Measurements from ENCODE around the gene EIF2B4.
"Not testable (repeated sequence)": the region's sequence is repeated elsewhere in the genome, so short reads cannot be mapped to it uniquely, and the experiment has no call there.

The EIF2B4 gene

DNA sequence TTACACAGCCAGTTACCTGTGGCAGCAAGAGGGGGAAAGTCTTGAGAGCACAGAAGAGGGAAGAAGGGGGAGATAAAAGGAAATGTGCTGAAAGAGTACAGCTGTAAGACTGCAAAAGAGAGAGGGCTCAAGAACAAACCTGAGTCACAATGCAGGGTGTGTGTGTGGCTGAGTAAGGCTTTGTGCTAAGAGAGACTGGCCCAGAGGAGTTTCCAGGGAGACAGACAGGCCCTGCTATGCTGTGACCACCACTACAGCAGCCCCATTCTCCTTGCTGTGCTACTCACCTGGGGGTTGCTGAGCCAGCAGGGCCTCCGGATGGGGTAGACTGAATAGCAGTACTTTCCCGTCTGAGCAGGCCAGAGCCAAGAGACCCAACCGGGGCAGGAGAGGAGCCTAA lies 34.8 kb downstream of the EIF2B4 start:
- DNase-seq = no peak

DNA sequence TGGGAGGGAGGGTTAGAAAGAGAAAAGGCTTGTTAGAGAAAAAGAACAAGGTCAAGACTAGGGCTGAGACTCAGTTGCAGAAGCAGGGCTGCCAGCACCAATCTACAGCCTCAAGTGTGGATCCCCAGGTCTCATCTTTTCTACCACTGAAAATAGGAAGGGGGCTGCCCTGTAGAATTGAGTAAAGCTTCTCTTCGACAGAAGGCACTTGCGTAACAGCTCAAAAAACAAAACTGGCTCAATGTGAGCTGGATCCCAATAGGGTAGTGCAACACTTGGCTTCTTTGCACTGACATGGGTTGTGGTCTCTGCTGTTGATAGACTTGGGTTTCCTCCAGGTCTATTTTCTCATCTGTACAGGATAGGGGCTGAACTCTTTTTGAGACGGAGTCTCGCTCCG lies 45.4 kb downstream of the EIF2B4 start:
- DNase-seq = no peak

GRCh38 chr2:27323596-27324285 lies 46.4 kb downstream of the EIF2B4 start:
- peak in 1 of 2 experiments; percentile 64 for DNase-seq

- peak; percentile 86 to 89 for DNase-seq
Observed at GRCh38 chr2:27322766-27323595, 47.2 kb downstream of the EIF2B4 start, which contains the start of gene MPV17. TSS of gene MPV17 (minus strand) at chr2:27323097. CDS start at chr2:27322517, 580 bp downstream.

DNA sequence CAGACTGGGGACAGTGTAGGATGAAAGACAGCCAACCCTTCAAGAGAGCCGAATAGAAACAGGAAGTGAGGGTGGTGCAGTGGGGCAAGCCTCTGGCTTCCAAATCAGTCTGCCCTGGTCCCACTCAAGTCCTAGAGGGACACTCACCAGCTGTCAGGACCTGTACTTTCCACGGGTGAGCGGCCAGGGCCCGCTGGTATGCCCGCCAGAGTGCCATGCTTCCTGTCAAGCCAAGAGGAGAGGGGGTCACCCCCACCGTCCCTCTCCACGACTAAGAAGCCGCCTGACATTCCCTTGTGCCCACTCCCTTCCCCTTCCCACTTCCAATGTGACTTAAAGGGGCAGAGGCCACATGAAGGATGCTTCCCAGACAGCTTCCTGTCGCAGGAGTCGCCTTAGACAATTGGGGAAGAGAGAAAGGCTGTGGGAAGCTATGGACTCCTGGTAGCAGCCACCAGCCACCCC lies 47.8 kb downstream of the EIF2B4 start:
- peak; percentile 52 to 54 for DNase-seq

DNA sequence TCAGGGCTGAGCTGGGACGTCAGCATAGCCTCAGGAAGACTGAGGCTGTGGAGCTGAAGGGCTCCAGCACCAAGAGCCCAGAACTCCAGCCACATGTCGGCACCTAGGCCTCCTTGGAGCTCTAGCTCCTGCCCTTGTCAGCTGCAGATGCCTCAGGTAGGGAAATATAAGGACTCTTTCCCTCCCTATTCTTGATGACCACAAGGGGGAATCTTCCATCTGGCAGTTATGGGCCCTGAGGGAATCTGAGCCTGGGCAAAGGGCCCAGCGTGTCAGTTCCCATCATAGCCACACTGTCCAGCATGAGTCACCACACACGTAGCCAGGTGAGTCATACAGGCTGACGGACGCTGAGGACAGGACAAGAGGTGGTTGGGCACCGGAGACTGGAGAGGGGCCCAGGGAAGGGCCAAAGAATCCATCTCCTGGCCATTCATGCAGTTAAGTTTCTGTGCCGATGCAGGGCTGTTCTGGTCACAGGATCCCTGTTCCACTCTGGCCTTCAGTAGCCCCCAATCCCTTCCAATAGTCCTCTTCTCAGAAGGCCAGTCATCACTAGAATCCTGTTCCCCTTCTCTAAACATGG lies 49.1 kb downstream of the EIF2B4 start:
- DNase-seq = peak in 1 of 2 experiments; percentile 8

- DNase-seq = not testable (repeated sequence)
Observed at GRCh38 chr2:27319839-27320238, 50.3 kb downstream of the EIF2B4 start.

DNA sequence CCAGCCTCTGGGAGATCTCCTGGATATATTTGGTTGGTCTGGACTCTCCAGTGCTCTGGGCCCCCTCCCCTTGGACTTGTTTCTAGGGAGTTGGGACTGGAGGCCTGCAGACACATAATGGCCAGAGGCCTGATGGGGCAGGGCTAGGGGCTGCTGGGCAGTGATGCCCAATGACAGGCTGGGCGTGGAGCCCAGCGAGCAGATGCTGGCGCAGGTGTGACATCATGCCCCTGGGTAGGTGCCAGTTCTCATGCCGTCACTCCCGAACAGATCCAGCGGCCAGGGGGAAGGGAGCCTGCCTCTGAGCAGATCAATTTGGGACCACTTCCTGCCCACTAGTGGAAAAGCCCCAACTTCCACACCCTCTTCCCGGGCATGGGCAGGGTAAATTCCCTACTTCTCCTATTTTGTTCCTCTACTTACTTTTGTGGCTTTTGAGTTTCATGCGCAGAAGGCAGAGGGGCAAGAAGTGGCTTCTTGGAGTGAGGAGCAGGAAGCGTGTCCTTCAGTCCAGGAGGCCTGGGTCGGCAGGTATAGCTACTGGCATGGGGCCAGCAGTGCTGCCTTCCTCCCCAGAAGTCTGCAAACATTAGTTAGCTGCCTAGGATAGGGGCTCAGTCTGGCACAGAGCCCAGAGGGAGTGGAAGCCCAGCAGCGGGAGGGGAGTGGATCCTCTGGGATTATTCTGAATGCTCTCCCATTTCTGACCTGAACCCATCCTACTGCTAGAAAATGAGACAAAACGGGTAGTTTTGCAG lies 53.3 kb downstream of the EIF2B4 start:
- no peak for DNase-seq

- no peak for DNase-seq
Observed at GRCh38 chr2:27315122-27315521, 55.0 kb downstream of the EIF2B4 start.

DNA sequence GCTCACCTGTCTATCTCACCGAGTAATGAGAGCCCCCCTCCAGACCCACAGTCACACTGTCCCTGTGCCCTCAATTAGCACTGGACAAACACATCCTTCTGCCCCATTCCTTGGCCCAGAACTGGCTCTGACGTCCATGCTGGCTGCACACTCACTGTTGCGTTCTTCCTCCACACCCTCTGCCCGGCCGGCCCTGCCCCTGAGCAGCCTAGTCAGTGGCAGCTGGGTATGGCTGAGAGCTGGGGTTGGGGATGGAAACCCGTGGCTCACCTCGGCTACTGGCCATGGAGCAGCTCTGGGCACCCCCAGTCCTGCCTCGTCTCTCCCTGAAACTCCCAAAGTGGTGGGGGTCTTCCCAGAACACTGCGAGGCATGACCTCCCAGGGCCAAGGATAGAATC lies 55.4 kb downstream of the EIF2B4 start:
- DNase-seq = no peak

Data from Kasumi-1 (cell line).